ENCODE results near the gene FOCAD. TPM values are rescaled to one million over a fixed set of nuclear protein-coding genes. Genes with fewer than 3 reads are reported as not detected.

Gene FOCAD
- total RNA-seq, 1 experiment from 2014 or later: 40.7 TPM

- POLR2A ChIA-PET: no interaction called here
Measured at GRCh38 chr9:20697021-20697719, 13.1 kb downstream of the FOCAD start.

More at GRCh38 chr9:20697021-20697719, 13.1 kb downstream of the FOCAD start:
- Histone ChIP-seq H3K4me2 (ENCODE audit: low read length) (no peak overlapping the region), H3K36me3 (ENCODE audit: control insufficient read depth in 1 of 2, insufficient read depth in 2 of 2, low read length in 2 of 2) (no peaks in the 10 kb centered on the region), H3K27me3 (ENCODE audit: insufficient read depth, low read length) (no peaks in the 10 kb centered on the region), H3K9me3 (ENCODE audit: control insufficient read depth in 1 of 2, insufficient read depth in 1 of 2, low read depth in 1 of 2, low read length in 2 of 2) (no peaks in the 10 kb centered on the region), H4K20me1 (ENCODE audit: insufficient read depth) (peaks cover 4% of the 10 kb centered on the region), H3K4me3 (replicated peaks in 1 of 2; ENCODE audit: low read depth in 1 of 2, low read length in 2 of 2) (no peak overlapping the region), H3K9ac (ENCODE audit: low read length) (no peak overlapping the region), H2AFZ (ENCODE audit: low read depth, low read length, poor library complexity, severe bottlenecking) (no peak overlapping the region), H3K4me1 (ENCODE audit: control insufficient read depth in 1 of 2, insufficient read depth in 2 of 2, low read length in 2 of 2) (no peaks in the 10 kb centered on the region), H3K9me2 (ENCODE audit: insufficient read depth) (no peaks in the 10 kb centered on the region), H3K79me2 (ENCODE audit: insufficient read depth, low read length) (peaks cover 36% of the 10 kb centered on the region), H3K27ac (ENCODE audit: low read depth, low read length) (no peak overlapping the region)
- TF ChIP-seq EGR1 (IDR thresholded peaks at IDR 0.05; ENCODE audit: low read depth) (no peak), POLR2AphosphoS5 (IDR thresholded peaks at IDR 0.05; ENCODE audit: low read depth, low read length) (no peak), FOSL1 (IDR thresholded peaks at IDR 0.05; ENCODE audit: low read depth) (no peak), ZFX (IDR thresholded peaks at IDR 0.05) (no peak), EZH2 (IDR thresholded peaks at IDR 0.05) (no peak), YY1 (IDR thresholded peaks at IDR 0.05; ENCODE audit: extremely low read depth, insufficient replicate concordance, low read depth, low read length) (no peak), ZBTB33 (IDR thresholded peaks at IDR 0.05; ENCODE audit: extremely low read depth, insufficient replicate concordance, low read length) (no peak), TCF7L2 (IDR thresholded peaks at IDR 0.05; ENCODE audit: borderline replicate concordance, extremely low read depth, insufficient read depth, insufficient read length) (no peak)
- CTCF ChIA-PET: no interaction called here
- DNase-seq (ENCODE audit: low read depth, low spot score) (no peak), ATAC-seq (no peak)
- intact Hi-C loops (cut with micrococcal nuclease): no loop called here
- RAD21 ChIA-PET (ENCODE audit: low non-redundant PET in 1 of 2, low total read pairs in 2 of 2, uncharacterized antibody in 2 of 2, unreplicated experiment in 2 of 2): no interaction called here
- BruUV-seq (replicated peaks): no TSS peak

Data from HCT116 (cell line).